ENCODE data around the gene ZNF48.

Gene ZNF48

GRCh38 chr16:30358990-30359870 lies 36.0 kb upstream of the ZNF48 start:
- no peak for DNase-seq (ENCODE audit: low spot score)

- DNase-seq (ENCODE audit: low spot score) = no peak
Observed at GRCh38 chr16:30359871-30360170, 35.4 kb upstream of the ZNF48 start.

- no peak for DNase-seq (ENCODE audit: low spot score)
Observed at GRCh38 chr16:30361180-30361579, 34.0 kb upstream of the ZNF48 start.

GRCh38 chr16:30365200-30365599 lies 30.0 kb upstream of the ZNF48 start:
- no peak for DNase-seq (ENCODE audit: low spot score)

GRCh38 chr16:30366511-30366910 lies 28.7 kb upstream of the ZNF48 start:
- no peak for DNase-seq (ENCODE audit: low spot score)

GRCh38 chr16:30367349-30368009 lies 27.7 kb upstream of the ZNF48 start:
- no peak for DNase-seq (ENCODE audit: low spot score)

GRCh38 chr16:30368122-30368791 lies 27.0 kb upstream of the ZNF48 start:
- DNase-seq (ENCODE audit: low spot score) = no peak

- no peak for DNase-seq (ENCODE audit: low spot score)
Observed at GRCh38 chr16:30368792-30369090, 26.5 kb upstream of the ZNF48 start.

- no peak for DNase-seq (ENCODE audit: low spot score)
Observed at GRCh38 chr16:30369091-30369937, 25.9 kb upstream of the ZNF48 start.

- no peak for DNase-seq (ENCODE audit: low spot score)
Observed at GRCh38 chr16:30369938-30370455, 25.2 kb upstream of the ZNF48 start.

GRCh38 chr16:30370456-30371247 lies 24.6 kb upstream of the ZNF48 start, which contains the start of gene TBC1D10B:
Gene TBC1D10B, minus strand, starts transcription at chr16:30370494. Its CDS starts 311 bp downstream, at chr16:30370183.
- DNase-seq (ENCODE audit: low spot score) = peak; percentile 99

- no peak for DNase-seq (ENCODE audit: low spot score)
Observed at GRCh38 chr16:30371248-30371816, 23.9 kb upstream of the ZNF48 start.

GRCh38 chr16:30372038-30372712 lies 23.0 kb upstream of the ZNF48 start:
- DNase-seq (ENCODE audit: low spot score) = no peak

GRCh38 chr16:30372725-30373124 lies 22.5 kb upstream of the ZNF48 start:
- no peak for DNase-seq (ENCODE audit: low spot score)

- DNase-seq (ENCODE audit: low spot score) = no peak
Observed at GRCh38 chr16:30374538-30374937, 20.7 kb upstream of the ZNF48 start, which contains the start of gene MYL11. Gene MYL11, plus strand, starts transcription at chr16:30374802. Its CDS starts 56 bp downstream, at chr16:30374858.

GRCh38 chr16:30375864-30376263 lies 19.4 kb upstream of the ZNF48 start:
- no peak for DNase-seq (ENCODE audit: low spot score)

GRCh38 chr16:30376461-30376902 lies 18.7 kb upstream of the ZNF48 start:
- no peak for DNase-seq (ENCODE audit: low spot score)

GRCh38 chr16:30377050-30377811 lies 18.0 kb upstream of the ZNF48 start:
- DNase-seq (ENCODE audit: low spot score) = no peak

- DNase-seq (ENCODE audit: low spot score) = peak; percentile 88
Observed at GRCh38 chr16:30377812-30378235, 17.4 kb upstream of the ZNF48 start.
